ENCODE data around the gene MRTFA.
A peak's percentile ranks its signal among the peaks of the same experiment; 100 is the strongest.

Gene MRTFA

GRCh38 chr22:40593460-40594273 is 42.9 kb downstream of the MRTFA start:
- H2AFZ ChIP-seq (ENCODE audit: low read depth, low read length, severe bottlenecking) = no peak overlapping the region
- no peak for TF ChIP-seq CTCF (IDR thresholded peaks at IDR 0.05; ENCODE audit: insufficient read depth, low read length, poor library complexity, severe bottlenecking)
- TF ChIP-seq EZH2phosphoT487 (conservative IDR thresholded peaks at IDR 0.05; ENCODE audit: low read length) = no peak
- H3K27me3 ChIP-seq (ENCODE audit: low read length) = no peaks in the 10 kb centered on the region
- H3K27ac ChIP-seq (ENCODE audit: low read depth, low read length) = peak overlapping the region; percentile 91
- peak overlapping the region; percentile 78 for H3K4me2 ChIP-seq (ENCODE audit: low read depth, low read length, poor library complexity, severe bottlenecking)
- peaks cover 92% of the 10 kb centered on the region for H3K79me2 ChIP-seq (ENCODE audit: insufficient read depth, low read length)
- H3K9me3 ChIP-seq (ENCODE audit: insufficient read depth, low read length) = no peaks in the 10 kb centered on the region
- peak overlapping the region; percentile 38 for H3K4me3 ChIP-seq (ENCODE audit: insufficient read depth, low read length, poor library complexity, severe bottlenecking)
- peaks cover 50% of the 10 kb centered on the region for H3F3A ChIP-seq (ENCODE audit: insufficient read depth)
- H4K20me1 ChIP-seq (ENCODE audit: low read depth, low read length) = no peaks in the 10 kb centered on the region
- no peaks in the 10 kb centered on the region for H3K9me2 ChIP-seq (replicated peaks; ENCODE audit: insufficient read depth, low read length)
- H3K36me3 ChIP-seq (ENCODE audit: low read length) = 0 out of 2 replicates have a peak, but pooled peaks cover 2% of the 10 kb centered on the region
- H3K9ac ChIP-seq (ENCODE audit: low read length) = peak overlapping the region; percentile 50

GRCh38 chr22:40592352-40593113 is 44.0 kb downstream of the MRTFA start:
- Histone ChIP-seq H4K20me1 (ENCODE audit: low read depth, low read length) (no peaks in the 10 kb centered on the region), H3K27ac (ENCODE audit: low read depth, low read length) (peak overlapping the region; percentile 91), H3K9me2 (replicated peaks; ENCODE audit: insufficient read depth, low read length) (no peaks in the 10 kb centered on the region), H2AFZ (ENCODE audit: low read depth, low read length, severe bottlenecking) (no peak overlapping the region), H3K27me3 (ENCODE audit: low read length) (no peaks in the 10 kb centered on the region), H3K9me3 (ENCODE audit: insufficient read depth, low read length) (no peaks in the 10 kb centered on the region), H3F3A (ENCODE audit: insufficient read depth) (peaks cover 47% of the 10 kb centered on the region), H3K9ac (ENCODE audit: low read length) (peak overlapping the region; percentile 50), H3K79me2 (ENCODE audit: insufficient read depth, low read length) (peaks cover 91% of the 10 kb centered on the region), H3K4me2 (ENCODE audit: low read depth, low read length, poor library complexity, severe bottlenecking) (peak overlapping the region; percentile 78), H3K36me3 (ENCODE audit: low read length) (0 out of 2 replicates have a peak, but pooled peaks cover 2% of the 10 kb centered on the region), H3K4me3 (ENCODE audit: insufficient read depth, low read length, poor library complexity, severe bottlenecking) (peak overlapping the region; percentile 38)
- TF ChIP-seq CTCF (IDR thresholded peaks at IDR 0.05; ENCODE audit: insufficient read depth, low read length, poor library complexity, severe bottlenecking) = no peak
- TF ChIP-seq EZH2phosphoT487 (conservative IDR thresholded peaks at IDR 0.05; ENCODE audit: low read length) = no peak

- Histone ChIP-seq H4K20me1 (ENCODE audit: low read depth, low read length) (no peaks in the 10 kb centered on the region), H3K27ac (ENCODE audit: low read depth, low read length) (no peak overlapping the region), H3F3A (ENCODE audit: insufficient read depth) (peaks cover 26% of the 10 kb centered on the region), H3K4me2 (ENCODE audit: low read depth, low read length, poor library complexity, severe bottlenecking) (no peak overlapping the region), H3K4me3 (ENCODE audit: insufficient read depth, low read length, poor library complexity, severe bottlenecking) (no peak overlapping the region), H2AFZ (ENCODE audit: low read depth, low read length, severe bottlenecking) (no peak overlapping the region), H3K9me2 (replicated peaks; ENCODE audit: insufficient read depth, low read length) (no peaks in the 10 kb centered on the region), H3K36me3 (ENCODE audit: low read length) (peaks cover 7% of the 10 kb centered on the region; the same call in 1 of the 2 replicates), H3K9me3 (ENCODE audit: insufficient read depth, low read length) (no peaks in the 10 kb centered on the region), H3K27me3 (ENCODE audit: low read length) (no peaks in the 10 kb centered on the region), H3K9ac (ENCODE audit: low read length) (no peak overlapping the region), H3K79me2 (ENCODE audit: insufficient read depth, low read length) (peaks cover 89% of the 10 kb centered on the region)
- TF ChIP-seq CTCF (IDR thresholded peaks at IDR 0.05; ENCODE audit: insufficient read depth, low read length, poor library complexity, severe bottlenecking) (no peak), EZH2phosphoT487 (conservative IDR thresholded peaks at IDR 0.05; ENCODE audit: low read length) (no peak)
Observed at GRCh38 chr22:40588726-40589125, 47.8 kb downstream of the MRTFA start.

All from SU-DHL-6 (cell line).